NCI-H510A (cell line): Measurements from ENCODE around the gene CAPN15.
"Not testable (repeated sequence)": the region's sequence is repeated elsewhere in the genome, so short reads cannot be mapped to it uniquely, and the experiment has no call there.

Experiments
- DNase-seq: peaks from one replicate; lab custom pipeline; 2025; lab: John Stamatoyannopoulos, UW

The CAPN15 gene

GRCh38 chr16:592518-593306 lies 65.2 kb downstream of the CAPN15 start:
- peak; percentile 84 for DNase-seq

DNA sequence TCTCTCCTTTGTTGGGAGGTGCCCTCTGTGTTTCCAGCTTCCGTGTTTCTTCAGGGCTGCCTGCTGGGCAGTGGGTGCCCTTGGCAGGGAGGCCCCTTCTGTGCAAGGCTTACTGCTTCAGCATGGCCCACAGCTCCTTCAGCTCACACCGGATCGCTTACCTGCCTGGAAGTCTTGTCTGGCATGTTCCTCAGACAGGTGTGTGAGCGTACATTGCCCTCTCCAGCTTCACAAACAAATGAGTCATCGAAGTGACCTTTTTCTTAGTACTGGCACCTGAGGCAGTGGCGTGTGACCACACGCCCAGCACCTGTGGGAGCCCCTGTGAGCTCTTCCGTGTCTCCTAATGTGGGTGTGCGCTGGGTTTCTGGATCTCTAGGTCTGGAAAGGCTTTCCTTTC lies 65.9 kb downstream of the CAPN15 start:
- DNase-seq = peak; percentile 61

GRCh38 chr16:593807-594206 lies 66.3 kb downstream of the CAPN15 start:
- DNase-seq = no peak

DNA sequence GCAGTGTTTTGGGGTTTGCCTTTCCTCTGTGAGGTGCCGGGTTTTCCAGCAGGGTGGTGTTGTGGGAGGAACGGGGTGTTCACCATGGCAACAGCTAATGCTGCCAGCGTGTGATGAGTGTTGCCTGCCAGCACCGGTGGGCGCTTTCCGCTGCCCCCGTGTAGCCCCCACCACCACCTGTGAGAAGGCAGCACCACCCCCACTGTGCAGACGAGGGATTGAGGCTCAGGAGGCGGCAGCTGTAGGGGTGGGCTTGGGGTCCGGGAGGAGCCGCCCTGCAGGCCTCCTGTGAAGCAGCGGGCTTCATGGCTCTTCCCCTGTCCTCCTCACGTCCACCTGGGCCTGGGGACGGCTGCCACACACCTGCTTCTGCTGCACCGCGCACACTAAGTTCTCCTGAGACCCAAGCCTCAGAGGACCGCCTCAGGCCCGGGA lies 67.6 kb downstream of the CAPN15 start:
- no peak for DNase-seq

DNA sequence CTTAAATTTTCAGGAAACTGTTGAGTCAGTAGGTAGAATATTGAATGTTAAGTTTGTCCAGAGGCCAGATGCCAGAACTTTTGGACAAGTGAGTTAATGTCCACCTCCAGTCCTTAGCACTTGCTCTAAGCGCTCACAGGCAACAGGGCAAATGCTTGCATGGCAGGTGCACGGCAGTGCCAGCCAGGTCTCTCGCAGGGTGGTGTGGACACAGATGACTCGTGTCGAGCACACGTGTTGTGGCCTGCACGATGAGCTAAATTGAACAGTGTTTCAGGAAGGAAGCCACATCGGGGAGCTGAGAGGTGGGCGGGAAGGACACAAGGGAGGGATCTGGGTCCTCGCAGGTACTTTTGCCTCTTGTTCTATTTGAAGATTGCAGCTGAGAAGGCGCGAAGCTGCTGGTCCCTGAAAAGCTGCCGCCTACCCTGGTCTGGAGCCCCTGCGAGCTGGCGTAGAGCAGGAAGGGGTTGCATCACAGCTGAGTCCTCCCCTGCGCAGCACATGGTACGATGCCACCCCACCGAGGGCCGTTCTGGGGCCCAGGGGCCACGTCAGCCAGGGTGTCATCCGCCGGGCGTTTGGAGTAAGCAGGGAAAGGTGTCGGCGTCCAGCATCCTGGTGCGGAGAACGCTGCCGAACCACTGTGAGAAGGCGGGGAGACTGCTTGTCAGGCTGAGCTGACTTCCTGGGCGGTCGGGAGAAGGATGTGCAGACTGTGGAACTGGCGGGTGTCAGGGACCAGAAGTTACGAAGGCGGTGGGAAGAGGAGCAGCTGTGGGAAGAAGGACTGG lies 68.6 kb downstream of the CAPN15 start:
- no peak for DNase-seq

DNA sequence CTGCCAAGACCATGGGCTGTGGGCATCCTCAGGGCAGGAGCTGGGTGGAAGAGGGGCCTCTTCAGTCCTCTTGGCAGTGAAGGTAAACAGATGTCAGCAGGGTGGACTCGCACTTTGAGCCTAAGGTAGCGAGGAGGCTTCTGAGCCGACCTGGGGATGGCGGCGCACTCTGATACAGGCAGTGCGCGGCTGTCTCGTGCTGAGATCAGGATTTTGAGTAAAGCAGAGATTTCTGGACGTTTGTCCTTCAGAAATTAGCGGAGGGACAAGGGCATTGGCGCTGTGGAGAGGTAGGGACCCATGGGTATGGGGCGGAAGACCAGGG lies 69.2 kb downstream of the CAPN15 start:
- no peak for DNase-seq

DNA sequence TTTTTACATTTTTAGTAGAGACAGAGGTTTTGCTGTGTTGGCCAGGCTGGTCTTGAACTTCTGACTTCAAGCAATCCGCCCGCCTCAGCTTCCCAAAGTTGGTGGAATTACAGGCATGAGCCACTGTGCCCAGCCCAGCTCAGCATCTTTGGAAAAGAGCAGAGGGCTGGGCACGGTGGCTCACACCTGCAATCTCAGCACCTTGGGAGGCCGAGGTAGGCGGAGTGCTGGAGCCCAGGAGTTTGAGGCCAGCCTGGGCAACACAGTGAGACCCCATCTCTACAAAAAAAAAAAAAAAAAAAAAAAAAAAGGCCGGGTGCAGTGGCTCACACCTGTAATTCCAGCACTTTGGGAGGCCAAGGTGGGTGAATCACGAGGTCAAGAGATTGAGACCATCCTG lies 70.1 kb downstream of the CAPN15 start:
- DNase-seq = not testable (repeated sequence)

DNA sequence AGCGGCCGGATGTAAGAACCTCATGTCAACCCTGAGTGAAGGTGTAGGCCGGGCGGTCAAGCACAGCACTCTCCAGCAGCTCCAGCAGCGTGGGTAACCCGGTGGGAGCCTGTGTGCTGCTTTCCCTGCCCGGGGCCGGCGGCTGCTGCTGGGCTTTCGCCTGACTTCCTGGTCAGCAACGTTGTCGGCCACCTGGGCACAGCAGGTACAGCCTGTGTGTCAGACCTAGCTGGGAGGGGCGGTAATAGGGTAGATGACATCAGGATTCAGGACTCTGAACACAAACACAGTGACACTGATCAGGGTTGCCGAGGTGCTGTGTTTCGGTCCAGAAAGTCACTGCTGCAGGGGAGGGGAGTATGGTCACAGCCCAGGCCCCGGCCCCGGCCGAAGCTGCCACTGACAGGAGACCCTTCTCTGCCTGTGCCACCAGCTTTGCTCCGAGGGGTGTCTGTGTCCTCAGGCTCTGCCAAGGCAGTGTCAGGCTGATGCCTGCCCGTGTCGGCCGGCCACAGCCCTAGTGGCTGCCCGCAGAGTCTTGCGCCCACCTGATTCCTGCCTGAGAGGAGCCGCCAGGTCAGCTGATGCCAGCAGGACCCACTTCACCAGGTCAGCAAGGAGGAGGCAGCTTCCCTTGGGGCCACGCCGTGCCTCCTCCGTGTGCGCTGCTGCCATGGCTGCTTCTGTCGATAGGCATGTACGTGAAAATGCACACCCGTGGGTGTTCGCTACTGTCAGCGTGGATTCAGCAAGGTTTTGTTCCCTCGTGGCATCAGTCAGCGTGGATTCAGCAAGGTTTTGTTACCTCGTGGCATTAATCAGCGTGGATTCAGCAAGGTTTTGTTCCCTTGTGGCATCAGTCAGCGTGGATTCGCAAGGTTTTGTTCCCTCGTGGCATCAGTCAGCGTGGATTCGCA lies 71.6 kb downstream of the CAPN15 start:
- no peak for DNase-seq

GRCh38 chr16:600781-601180 lies 73.3 kb downstream of the CAPN15 start:
- no peak for DNase-seq

- DNase-seq = no peak
These were observed 76.4 kb downstream of the CAPN15 start for GRCh38 chr16:603933-604332.
